ENCODE measurements around the gene ZNF329.
A peak's percentile ranks its signal among the peaks of the same experiment; 100 is the strongest.

Gene ZNF329

GRCh38 chr19:58118979-58119733, 31.4 kb downstream of the ZNF329 start:
- no peak for DNase-seq (ENCODE audit: low read depth)

- DNase-seq (ENCODE audit: low read depth) = no peak
Observed at GRCh38 chr19:58117841-58118575, 32.6 kb downstream of the ZNF329 start.

- no peak for DNase-seq (ENCODE audit: low read depth)
Observed at GRCh38 chr19:58108546-58108817, 42.1 kb downstream of the ZNF329 start.

DNA sequence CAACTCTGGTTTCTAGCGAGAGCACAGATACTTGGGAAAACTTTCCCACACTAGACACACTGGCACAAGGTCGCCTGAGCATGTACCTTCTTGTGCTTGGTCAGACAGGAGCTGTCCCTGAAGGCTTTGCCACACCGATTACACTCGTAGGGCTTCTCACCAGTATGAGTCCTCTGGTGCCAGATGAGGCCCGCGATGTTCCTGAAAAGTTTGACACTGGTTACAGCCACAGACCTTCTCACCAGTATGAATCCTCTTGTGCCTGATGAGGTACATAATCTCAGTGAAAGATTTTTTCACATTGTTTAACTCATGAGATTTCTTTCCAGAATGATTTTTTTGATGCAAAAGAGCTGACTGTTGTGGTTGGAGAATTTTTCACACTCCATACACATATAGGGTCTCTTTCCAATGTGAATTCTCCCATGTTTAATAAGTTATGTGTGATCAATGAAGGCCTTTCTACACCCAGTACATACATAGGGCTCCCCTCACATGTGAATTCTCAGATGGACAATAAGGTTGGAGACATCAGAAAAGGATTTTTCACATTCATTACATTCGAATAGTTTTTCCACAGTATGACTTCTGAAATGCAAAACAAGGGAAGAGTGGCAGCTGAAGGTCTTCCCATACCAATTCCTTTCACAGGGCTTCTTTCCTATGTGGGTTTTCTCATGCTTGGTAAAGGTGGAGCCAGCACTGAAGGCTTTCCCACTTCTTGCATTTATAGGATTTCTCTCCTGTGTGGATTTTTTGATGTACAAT, 42.6 kb downstream of the ZNF329 start:
- no peak for DNase-seq (ENCODE audit: low read depth)

GRCh38 chr19:58098682-58098998, 51.9 kb downstream of the ZNF329 start:
- no peak for DNase-seq (ENCODE audit: low read depth)

- DNase-seq (ENCODE audit: low read depth) = peak; percentile 90
Observed at GRCh38 chr19:58097781-58098681, 52.6 kb downstream of the ZNF329 start, which contains the start of gene ZSCAN18. Gene ZSCAN18 (minus strand): TSS chr19:58098231. CDS start chr19:58090267, 7,964 bp downstream.

DNA sequence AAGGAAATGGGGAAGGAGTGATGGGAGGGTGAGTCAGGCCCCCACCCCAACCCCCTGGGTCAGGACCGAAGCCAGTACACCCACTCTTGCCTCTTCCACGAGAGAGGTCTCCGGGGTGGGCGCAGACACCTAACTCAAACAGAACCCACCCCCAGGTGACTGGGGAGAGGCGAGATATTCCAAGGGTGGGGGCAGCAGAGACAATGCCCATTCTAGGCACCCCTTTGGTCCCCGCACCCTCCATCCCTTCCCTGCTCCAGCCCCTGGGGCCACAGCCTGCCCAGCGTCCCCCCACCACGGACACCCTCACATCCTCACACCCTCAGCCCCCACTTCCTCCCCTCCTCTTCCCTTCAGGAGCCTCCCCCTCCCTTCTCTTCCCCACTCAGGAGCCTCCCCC, 53.2 kb downstream of the ZNF329 start:
- DNase-seq (ENCODE audit: low read depth) = no peak

- no peak for DNase-seq (ENCODE audit: low read depth)
Observed at GRCh38 chr19:58096884-58097283, 53.7 kb downstream of the ZNF329 start.

DNA sequence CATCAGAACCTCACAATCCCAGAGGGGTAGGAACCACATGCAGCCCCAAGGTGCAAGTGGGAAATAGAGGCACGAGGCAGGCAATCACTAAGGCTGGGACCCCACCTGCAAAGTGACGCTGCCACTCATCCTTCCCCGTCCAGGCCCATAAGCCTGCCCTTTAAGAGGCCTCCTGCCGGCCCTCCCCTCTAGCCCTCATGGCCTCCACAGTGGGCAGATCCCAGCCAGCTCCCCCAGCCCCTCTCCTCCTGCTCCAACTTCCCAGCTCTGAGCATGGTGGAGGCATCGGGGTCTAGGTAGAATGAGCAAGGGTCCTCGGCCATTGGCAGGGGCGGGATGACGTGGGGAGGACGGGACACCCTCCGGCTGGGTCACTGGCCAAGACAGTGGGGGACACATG, 55.3 kb downstream of the ZNF329 start:
- no peak for DNase-seq (ENCODE audit: low read depth)

DNA sequence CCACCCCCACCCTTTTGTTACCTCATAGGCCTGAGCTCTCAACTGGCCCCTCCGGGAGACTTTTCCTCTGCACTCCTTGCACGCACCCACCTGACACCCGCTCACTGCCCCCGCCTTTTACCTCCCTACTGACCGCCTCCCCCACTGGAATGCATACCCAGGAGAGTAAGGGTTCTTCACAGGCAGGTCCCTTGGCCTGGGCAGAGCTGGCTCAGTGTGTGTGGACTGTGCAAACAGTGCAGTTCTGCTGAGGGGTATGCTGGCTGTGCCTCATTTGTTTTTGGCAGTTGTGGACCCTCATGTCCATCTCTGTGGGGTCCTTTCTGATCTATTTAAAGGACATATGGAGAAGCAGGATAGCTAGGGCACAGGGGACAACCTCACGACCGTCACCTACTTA, 57.5 kb downstream of the ZNF329 start:
- no peak for DNase-seq (ENCODE audit: low read depth)

GRCh38 chr19:58091251-58091995, 59.2 kb downstream of the ZNF329 start:
- no peak for DNase-seq (ENCODE audit: low read depth)

DNA sequence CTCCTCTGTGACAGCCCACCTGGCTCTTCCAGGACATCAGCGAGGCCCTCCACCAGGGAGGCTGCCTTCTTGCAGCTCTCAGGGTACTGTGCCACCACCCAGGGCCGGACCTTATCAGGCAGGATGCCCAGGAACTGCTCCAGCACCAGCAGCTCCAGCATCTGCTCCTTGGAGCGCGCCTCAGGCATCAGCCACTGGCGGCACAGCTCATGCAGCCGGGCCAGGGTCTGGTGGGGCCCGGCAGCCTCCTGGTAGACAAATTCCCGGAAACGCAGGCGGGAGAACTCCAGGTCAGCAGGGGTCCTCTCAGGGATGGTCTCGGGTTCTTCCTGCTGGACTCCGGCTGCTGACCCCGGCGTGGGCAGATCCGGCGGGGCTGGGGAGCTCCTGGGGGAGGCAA, 60.7 kb downstream of the ZNF329 start:
- no peak for DNase-seq (ENCODE audit: low read depth)

DNA sequence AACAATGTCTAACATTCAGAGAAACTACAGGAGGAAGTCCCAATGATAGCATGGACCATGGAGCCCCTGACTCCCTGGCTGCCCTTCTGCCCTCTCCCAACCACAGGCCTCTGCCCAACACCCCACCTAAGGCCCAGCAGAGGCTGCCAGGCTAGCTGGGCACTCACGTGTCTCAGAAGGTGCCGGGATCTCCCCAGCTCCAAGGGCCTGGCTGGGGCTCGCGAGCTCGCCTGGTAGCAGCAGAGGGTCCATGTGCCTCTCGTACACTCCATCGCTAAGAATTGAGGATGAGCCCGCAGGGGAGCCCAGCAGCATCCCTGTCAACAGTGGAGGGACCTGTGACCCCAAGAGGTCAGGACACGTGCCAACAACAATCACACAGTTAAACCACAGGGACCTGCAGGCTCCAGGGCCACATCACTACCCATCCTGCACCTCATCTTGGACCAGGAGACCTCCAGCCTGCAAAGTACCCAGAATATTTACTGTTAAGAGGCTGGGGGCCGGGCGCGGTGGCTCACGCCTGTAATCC, 62.0 kb downstream of the ZNF329 start:
- DNase-seq (ENCODE audit: low read depth) = no peak

GRCh38 chr19:58086825-58087710, 63.5 kb downstream of the ZNF329 start:
- no peak for DNase-seq (ENCODE audit: low read depth)

DNA sequence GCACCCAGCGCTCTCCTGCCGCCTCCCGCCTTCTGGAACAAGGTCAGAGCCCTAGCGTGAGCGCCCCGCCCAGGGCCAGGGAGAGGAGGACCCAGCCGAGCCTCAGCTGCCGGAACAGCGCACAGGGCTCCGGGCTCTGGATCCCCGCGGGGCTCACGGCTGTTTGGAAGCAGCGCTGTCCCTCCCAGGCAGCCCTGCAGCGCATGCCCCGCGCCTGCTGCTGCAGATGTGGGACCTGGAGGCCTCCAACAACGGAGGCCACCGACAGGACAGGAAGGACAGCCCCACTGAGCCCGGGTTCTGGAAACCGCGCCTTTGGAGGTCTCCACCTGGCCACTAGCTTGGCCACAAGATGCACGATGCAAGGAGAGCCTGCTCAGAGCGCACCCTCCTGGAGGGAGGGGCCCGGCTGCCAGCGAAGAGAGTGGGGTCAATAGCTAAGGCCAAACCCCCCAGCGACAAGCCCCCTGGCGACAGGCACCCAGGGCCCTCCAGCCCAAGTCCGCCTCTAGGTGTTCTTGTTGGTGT, 65.2 kb downstream of the ZNF329 start:
- no peak for DNase-seq (ENCODE audit: low read depth)

DNA sequence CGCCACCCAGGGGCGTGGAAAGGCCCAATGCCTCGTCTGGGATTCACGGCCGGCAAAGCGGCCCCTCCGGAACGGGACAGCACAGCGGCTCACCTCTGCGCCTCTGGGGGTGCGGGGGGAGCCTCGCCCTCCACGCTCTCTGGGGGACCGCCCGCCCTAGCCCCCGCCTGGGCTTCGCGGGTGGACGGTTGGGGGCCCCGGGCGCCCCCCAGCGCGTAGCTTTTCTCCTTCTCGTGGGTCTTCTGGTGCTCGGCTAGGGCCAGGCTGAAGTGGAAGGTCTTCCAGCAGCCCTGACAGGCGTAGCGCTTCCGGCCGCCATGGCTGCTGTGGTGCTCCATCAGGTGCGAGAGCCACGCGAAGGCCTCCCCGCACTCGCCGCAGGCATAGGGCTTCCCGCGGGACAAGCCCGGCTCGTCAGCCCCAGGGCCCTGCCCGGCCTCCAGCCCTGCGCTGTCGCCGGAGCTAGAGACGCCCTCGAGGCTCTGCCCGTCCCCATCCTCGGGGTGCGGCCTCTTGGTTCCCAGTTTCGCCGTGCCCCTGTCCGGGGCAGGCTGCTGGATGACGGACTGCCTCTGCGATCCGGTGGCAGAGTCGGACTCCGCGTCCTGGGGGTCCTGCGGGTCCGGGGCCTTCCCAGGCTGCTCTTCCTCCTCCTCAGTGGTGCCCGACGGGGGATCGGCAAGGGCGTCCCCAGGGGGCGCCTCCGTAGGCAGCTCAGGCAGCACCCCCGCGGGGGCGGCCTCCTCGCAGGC, 65.8 kb downstream of the ZNF329 start:
- DNase-seq (ENCODE audit: low read depth) = no peak

GRCh38 chr19:58083021-58083420, 67.6 kb downstream of the ZNF329 start:
- no peak for DNase-seq (ENCODE audit: low read depth)

- DNase-seq (ENCODE audit: low read depth) = no peak
Observed at GRCh38 chr19:58079792-58080191, 70.8 kb downstream of the ZNF329 start.
